ENCODE results near the gene MACROD2. TPM values are rescaled to one million over a fixed set of nuclear protein-coding genes. Genes with fewer than 3 reads are reported as not detected.

The MACROD2 gene
- polyA plus RNA-seq, 1 donor (not counting 4 experiments of a cell fraction or from before 2014, with no cell fraction given) = 0.71 TPM

GRCh38 chr20:15756754-15757115 lies 1761.4 kb downstream of the MACROD2 start:
- Histone ChIP-seq H3K36me3 (ENCODE audit: control insufficient read depth in 2 of 2, extremely low read depth in 1 of 2, insufficient read depth in 2 of 2, low read length in 2 of 2) (no peaks in the 10 kb centered on the region), H3K4me1 (ENCODE audit: control insufficient read depth, extremely low read depth, insufficient read depth, low read length) (no peaks in the 10 kb centered on the region), H3K4me3 (ENCODE audit: control insufficient read depth in 2 of 3, extremely low read depth in 1 of 3, insufficient read depth in 2 of 3, low read depth in 1 of 3, low read length in 3 of 3) (no peak overlapping the region), H3K79me2 (ENCODE audit: control insufficient read depth, insufficient read depth, low read length) (no peaks in the 10 kb centered on the region), H3K9ac (ENCODE audit: control insufficient read depth, extremely low read depth, insufficient read depth, low read length) (no peak overlapping the region), H3K27ac (ENCODE audit: control insufficient read depth, insufficient read depth, low read length) (no peak overlapping the region), H3K4me2 (ENCODE audit: control insufficient read depth, extremely low read depth, insufficient read depth, low read depth, low read length) (no peak overlapping the region), H4K20me1 (ENCODE audit: control insufficient read depth, extremely low read depth, insufficient read depth, low read length) (no peaks in the 10 kb centered on the region), H3K27me3 (ENCODE audit: control insufficient read depth, extremely low read depth, insufficient read depth, low read length) (no peaks in the 10 kb centered on the region), H3K9me3 (ENCODE audit: control insufficient read depth, low read depth, low read length) (no peaks in the 10 kb centered on the region), H3K9me1 (ENCODE audit: control insufficient read depth, extremely low read depth, insufficient read depth, low read length) (no peaks in the 10 kb centered on the region), H2AFZ (ENCODE audit: control insufficient read depth, low read length) (no peak overlapping the region)
- FAIRE-seq (no peak), DNase-seq (ENCODE audit: low read depth, low spot score) (no peak)
- TF ChIP-seq EZH2 (IDR thresholded peaks at IDR 0.05; ENCODE audit: low read length) = no peak
- dilution Hi-C loops (cut with MboI; ENCODE audit: extremely low pct_ligation_motif_present, low sequenced_read_pairs) = no loop called here

GRCh38 chr20:15759594-15759993 lies 1764.3 kb downstream of the MACROD2 start:
- H3K27me3 ChIP-seq (ENCODE audit: control insufficient read depth, extremely low read depth, insufficient read depth, low read length) = no peaks in the 10 kb centered on the region
- FAIRE-seq = no peak
- H2AFZ ChIP-seq (ENCODE audit: control insufficient read depth, low read length) = no peak overlapping the region
- H3K9me1 ChIP-seq (ENCODE audit: control insufficient read depth, extremely low read depth, insufficient read depth, low read length) = no peaks in the 10 kb centered on the region
- H3K4me1 ChIP-seq (ENCODE audit: control insufficient read depth, extremely low read depth, insufficient read depth, low read length) = no peaks in the 10 kb centered on the region
- H3K4me2 ChIP-seq (ENCODE audit: control insufficient read depth, extremely low read depth, insufficient read depth, low read depth, low read length) = no peak overlapping the region
- no peaks in the 10 kb centered on the region for H3K9me3 ChIP-seq (ENCODE audit: control insufficient read depth, low read depth, low read length)
- no peaks in the 10 kb centered on the region for H3K36me3 ChIP-seq (ENCODE audit: control insufficient read depth in 2 of 2, extremely low read depth in 1 of 2, insufficient read depth in 2 of 2, low read length in 2 of 2)
- TF ChIP-seq CTCF (optimal IDR thresholded peaks at IDR 0.05 in 1 of 3, IDR thresholded peaks at IDR 0.05 in 1 of 3, conservative IDR thresholded peaks at IDR 0.05 in 1 of 3; ENCODE audit: extremely low read depth in 1 of 3, insufficient read depth in 2 of 3, low read length in 3 of 3) (peak in 1 of 3 experiments; percentile 18), EZH2 (IDR thresholded peaks at IDR 0.05; ENCODE audit: low read length) (no peak)
- H3K4me3 ChIP-seq (ENCODE audit: control insufficient read depth in 2 of 3, extremely low read depth in 1 of 3, insufficient read depth in 2 of 3, low read depth in 1 of 3, low read length in 3 of 3) = no peak overlapping the region
- H4K20me1 ChIP-seq (ENCODE audit: control insufficient read depth, extremely low read depth, insufficient read depth, low read length) = no peaks in the 10 kb centered on the region
- H3K27ac ChIP-seq (ENCODE audit: control insufficient read depth, insufficient read depth, low read length) = no peak overlapping the region
- no peak for DNase-seq (ENCODE audit: low read depth, low spot score)
- dilution Hi-C loops (cut with MboI; ENCODE audit: extremely low pct_ligation_motif_present, low sequenced_read_pairs) = no loop called here
- H3K9ac ChIP-seq (ENCODE audit: control insufficient read depth, extremely low read depth, insufficient read depth, low read length) = no peak overlapping the region
- H3K79me2 ChIP-seq (ENCODE audit: control insufficient read depth, insufficient read depth, low read length) = no peaks in the 10 kb centered on the region

GRCh38 chr20:15760001-15760621 lies 1764.8 kb downstream of the MACROD2 start:
- H3K9me3 ChIP-seq (ENCODE audit: control insufficient read depth, low read depth, low read length) = no peaks in the 10 kb centered on the region
- H2AFZ ChIP-seq (ENCODE audit: control insufficient read depth, low read length) = no peak overlapping the region
- H3K27ac ChIP-seq (ENCODE audit: control insufficient read depth, insufficient read depth, low read length) = no peak overlapping the region
- H3K9me1 ChIP-seq (ENCODE audit: control insufficient read depth, extremely low read depth, insufficient read depth, low read length) = no peaks in the 10 kb centered on the region
- dilution Hi-C loops (cut with MboI; ENCODE audit: extremely low pct_ligation_motif_present, low sequenced_read_pairs) = no loop called here
- H3K79me2 ChIP-seq (ENCODE audit: control insufficient read depth, insufficient read depth, low read length) = no peaks in the 10 kb centered on the region
- TF ChIP-seq EZH2 (IDR thresholded peaks at IDR 0.05; ENCODE audit: low read length) (no peak), CTCF (optimal IDR thresholded peaks at IDR 0.05 in 1 of 3, IDR thresholded peaks at IDR 0.05 in 1 of 3, conservative IDR thresholded peaks at IDR 0.05 in 1 of 3; ENCODE audit: extremely low read depth in 1 of 3, insufficient read depth in 2 of 3, low read length in 3 of 3) (no peak)
- no peaks in the 10 kb centered on the region for H3K36me3 ChIP-seq (ENCODE audit: control insufficient read depth in 2 of 2, extremely low read depth in 1 of 2, insufficient read depth in 2 of 2, low read length in 2 of 2)
- H3K4me3 ChIP-seq (ENCODE audit: control insufficient read depth in 2 of 3, extremely low read depth in 1 of 3, insufficient read depth in 2 of 3, low read depth in 1 of 3, low read length in 3 of 3) = no peak overlapping the region
- H3K9ac ChIP-seq (ENCODE audit: control insufficient read depth, extremely low read depth, insufficient read depth, low read length) = no peak overlapping the region
- DNase-seq (ENCODE audit: low read depth, low spot score) (no peak), FAIRE-seq (no peak)
- H3K4me2 ChIP-seq (ENCODE audit: control insufficient read depth, extremely low read depth, insufficient read depth, low read depth, low read length) = no peak overlapping the region
- no peaks in the 10 kb centered on the region for H3K4me1 ChIP-seq (ENCODE audit: control insufficient read depth, extremely low read depth, insufficient read depth, low read length)
- H3K27me3 ChIP-seq (ENCODE audit: control insufficient read depth, extremely low read depth, insufficient read depth, low read length) = no peaks in the 10 kb centered on the region
- no peaks in the 10 kb centered on the region for H4K20me1 ChIP-seq (ENCODE audit: control insufficient read depth, extremely low read depth, insufficient read depth, low read length)
